HG03571 (cell line): ENCODE data around the gene GIPC2.
A peak's percentile ranks its signal among the peaks of the same experiment; 100 is the strongest.
"Not testable (repeated sequence)": the region's sequence is repeated elsewhere in the genome, so short reads cannot be mapped to it uniquely, and the experiment has no call there.

Source experiments
- ATAC-seq: cut with Tn5 transposase; IDR thresholded peaks from one replicate; pipeline ENCODE4 v1.9.1; 2021; ENCODE audit not compliant: unreplicated experiment

The GIPC2 gene

GRCh38 chr1:78045926-78046778 is at the start of gene GIPC2:
GIPC2 (plus strand) TSS chr1:78045966; CDS start chr1:78046095, 129 bp downstream.
- ATAC-seq: no peak

GRCh38 chr1:77996734-77997133 is 49.0 kb upstream of the GIPC2 start:
- no peak for ATAC-seq

- ATAC-seq: not testable (repeated sequence)
Measured at GRCh38 chr1:78000536-78000935, 45.2 kb upstream of the GIPC2 start.

- no peak for ATAC-seq
Measured at GRCh38 chr1:78003070-78003746, 42.6 kb upstream of the GIPC2 start.

- peak; percentile 39 for ATAC-seq
Measured at GRCh38 chr1:78003882-78004718, 41.7 kb upstream of the GIPC2 start.

GRCh38 chr1:78004719-78005447 is 40.9 kb upstream of the GIPC2 start, which contains the start of gene DNAJB4:
DNAJB4 (plus strand) TSS chr1:78004939; CDS start chr1:78005111, 172 bp downstream.
- ATAC-seq: peak; percentile 99

- no peak for ATAC-seq
Measured at GRCh38 chr1:78005448-78005722, 40.4 kb upstream of the GIPC2 start.

- ATAC-seq: no peak
Measured at GRCh38 chr1:78005755-78006154, 40.0 kb upstream of the GIPC2 start.

- ATAC-seq: no peak
Measured at GRCh38 chr1:78006521-78006920, 39.2 kb upstream of the GIPC2 start.

GRCh38 chr1:78007677-78008341 is 38.0 kb upstream of the GIPC2 start:
- ATAC-seq: no peak

GRCh38 chr1:78009276-78009675 is 36.5 kb upstream of the GIPC2 start:
- no peak for ATAC-seq

GRCh38 chr1:78009836-78010235 is 35.9 kb upstream of the GIPC2 start:
- no peak for ATAC-seq

GRCh38 chr1:78011050-78011449 is 34.7 kb upstream of the GIPC2 start:
- ATAC-seq: no peak

- ATAC-seq: no peak
Measured at GRCh38 chr1:78015148-78015547, 30.6 kb upstream of the GIPC2 start.

- no peak for ATAC-seq
Measured at GRCh38 chr1:78019024-78019423, 26.7 kb upstream of the GIPC2 start.

GRCh38 chr1:78021134-78021533 is 24.6 kb upstream of the GIPC2 start:
- not testable (repeated sequence) for ATAC-seq

GRCh38 chr1:78029793-78030192 is 16.0 kb upstream of the GIPC2 start:
- ATAC-seq: no peak

GRCh38 chr1:78032996-78033796 is 12.6 kb upstream of the GIPC2 start:
- no peak for ATAC-seq

- no peak for ATAC-seq
Measured at GRCh38 chr1:78033797-78034172, 12.0 kb upstream of the GIPC2 start.

GRCh38 chr1:78035121-78035520 is 10.6 kb upstream of the GIPC2 start:
- no peak for ATAC-seq
